Naive B cell (primary cell): Measurements from ENCODE around the gene KYNU. TPM values are rescaled to one million over a fixed set of nuclear protein-coding genes. Genes with fewer than 3 reads are reported as not detected.
A peak's percentile ranks its signal among the peaks of the same experiment; 100 is the strongest.

ENCODE experiments used
- ATAC-seq, 2 donors: fragments of 150-1000 bp; cut with Tn5 transposase; 2 replicates each; pipeline ENCODE4 v1.10.0; 2021; ENCODE audit warnings: low read depth in 2 of 2, mild to moderate bottlenecking in 2 of 2, moderate library complexity in 2 of 2
- DNase-seq: peaks from one replicate; pipeline ENCODE4 v3.0.0; 2022
- H3K27ac Mint-ChIP-seq, 6 donors: one replicate each; pipeline ENCODE4 v1.8.0; 2020 to 2022; ENCODE audit warnings: mild to moderate bottlenecking in 6 of 6, mixed read lengths in 6 of 6, moderate library complexity in 5 of 6, inconsistent platforms in 2 of 6
- H3K27me3 Mint-ChIP-seq, 3 donors: one replicate each; pipeline ENCODE4 v1.8.0; 2021 to 2022; ENCODE audit warnings: mixed read lengths in 3 of 3, mild to moderate bottlenecking in 1 of 3
- H3K36me3 Mint-ChIP-seq, 2 donors: one replicate each; pipeline ENCODE4 v1.8.0; 2020 to 2022; ENCODE audit warnings: mixed read lengths in 2 of 2, inconsistent platforms in 1 of 2, mild to moderate bottlenecking in 1 of 2
- H3K4me1 Mint-ChIP-seq, 3 donors: one replicate each; pipeline ENCODE4 v1.8.0; 2020 to 2022; ENCODE audit warnings: mixed read lengths in 3 of 3, inconsistent platforms in 1 of 3, mild to moderate bottlenecking in 1 of 3, moderate library complexity in 1 of 3
- H3K4me3 Mint-ChIP-seq, 8 donors: one replicate each; pipeline ENCODE4 v1.8.0; 2020 to 2022; ENCODE audit warnings: mild to moderate bottlenecking in 8 of 8, mixed read lengths in 8 of 8, moderate library complexity in 8 of 8, inconsistent platforms in 2 of 8
- H3K9me3 Mint-ChIP-seq, 7 donors: one replicate each; pipeline ENCODE4 v1.8.0; 2020 to 2022; ENCODE audit warnings: mixed read lengths in 7 of 7, mild to moderate bottlenecking in 5 of 7, inconsistent platforms in 2 of 7, moderate library complexity in 1 of 7
- polyA plus RNA-seq, 6 donors: library from polyadenylated mRNA; unstranded; fragments of 300-500 nt; fragmentation: Illumina TruSeq; gene quantifications; one replicate each; pipeline ENCODE4 v1.2.3, GENCODE V29; 2021; ENCODE audit warnings: low read depth in 6 of 6

Gene KYNU
- polyA plus RNA-seq, 6 donors from 2014 or later, result 33.8 to 53.2 (median 44.0) TPM

DNA sequence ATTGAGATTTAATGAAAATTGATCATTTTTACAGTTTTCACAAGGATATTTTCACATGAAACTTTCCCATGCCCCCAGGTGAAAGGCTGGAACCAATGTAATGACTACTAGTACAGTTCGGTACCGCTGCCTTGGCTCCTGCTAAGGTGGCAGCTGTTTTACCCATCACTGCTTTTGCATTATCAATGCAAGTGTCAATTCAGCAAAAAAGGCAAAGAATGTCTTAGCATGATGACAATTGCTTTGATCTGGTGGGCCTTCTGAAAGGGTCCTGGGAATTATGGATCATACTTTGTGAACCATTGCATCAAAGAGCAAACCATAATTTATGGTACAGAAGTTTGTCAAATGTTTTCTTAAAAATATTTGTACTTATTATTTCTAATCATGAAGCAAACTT lies 107.2 kb downstream of the KYNU start:
- Mint-ChIP-seq H3K27me3 (no peaks in the 10 kb centered on the region), H3K4me3 (no peak overlapping the region), H3K27ac (no peak overlapping the region), H3K36me3 (peaks cover 0 to 7% of the 10 kb centered on the region in 2 donors), H3K4me1 (peaks cover 11 to 19% (median 19%) of the 10 kb centered on the region in 3 donors), H3K9me3 (no peaks in the 10 kb centered on the region)
- no peak for DNase-seq
- ATAC-seq, result no peak

DNA sequence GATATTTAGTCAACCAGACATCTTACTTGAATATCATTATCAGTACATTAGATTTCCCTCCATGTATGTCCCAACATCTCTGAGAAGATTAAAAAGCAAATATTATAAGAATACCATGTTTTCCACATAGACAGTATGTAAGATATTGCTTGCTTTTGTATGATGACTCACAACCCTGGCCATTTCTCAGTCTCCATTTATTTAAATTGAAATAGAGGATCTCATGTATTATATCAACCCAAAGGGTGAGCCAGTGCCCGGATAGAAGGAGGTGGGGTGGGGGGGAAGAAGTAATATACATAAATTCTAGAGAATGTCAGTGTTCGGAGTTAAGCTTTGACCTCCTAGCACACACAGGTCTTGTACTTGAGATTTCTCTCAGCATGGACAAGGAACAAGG lies 109.6 kb downstream of the KYNU start:
- Mint-ChIP-seq H3K4me3 (no peak overlapping the region), H3K36me3 (peaks cover 0 to 13% of the 10 kb centered on the region in 2 donors), H3K27me3 (no peaks in the 10 kb centered on the region), H3K27ac (peak overlapping the region in 2 of 6 donors; percentile 26 to 72), H3K4me1 (peaks cover 8 to 14% (median 13%) of the 10 kb centered on the region in 3 donors), H3K9me3 (no peaks in the 10 kb centered on the region)
- ATAC-seq (no peak), DNase-seq (no peak)

DNA sequence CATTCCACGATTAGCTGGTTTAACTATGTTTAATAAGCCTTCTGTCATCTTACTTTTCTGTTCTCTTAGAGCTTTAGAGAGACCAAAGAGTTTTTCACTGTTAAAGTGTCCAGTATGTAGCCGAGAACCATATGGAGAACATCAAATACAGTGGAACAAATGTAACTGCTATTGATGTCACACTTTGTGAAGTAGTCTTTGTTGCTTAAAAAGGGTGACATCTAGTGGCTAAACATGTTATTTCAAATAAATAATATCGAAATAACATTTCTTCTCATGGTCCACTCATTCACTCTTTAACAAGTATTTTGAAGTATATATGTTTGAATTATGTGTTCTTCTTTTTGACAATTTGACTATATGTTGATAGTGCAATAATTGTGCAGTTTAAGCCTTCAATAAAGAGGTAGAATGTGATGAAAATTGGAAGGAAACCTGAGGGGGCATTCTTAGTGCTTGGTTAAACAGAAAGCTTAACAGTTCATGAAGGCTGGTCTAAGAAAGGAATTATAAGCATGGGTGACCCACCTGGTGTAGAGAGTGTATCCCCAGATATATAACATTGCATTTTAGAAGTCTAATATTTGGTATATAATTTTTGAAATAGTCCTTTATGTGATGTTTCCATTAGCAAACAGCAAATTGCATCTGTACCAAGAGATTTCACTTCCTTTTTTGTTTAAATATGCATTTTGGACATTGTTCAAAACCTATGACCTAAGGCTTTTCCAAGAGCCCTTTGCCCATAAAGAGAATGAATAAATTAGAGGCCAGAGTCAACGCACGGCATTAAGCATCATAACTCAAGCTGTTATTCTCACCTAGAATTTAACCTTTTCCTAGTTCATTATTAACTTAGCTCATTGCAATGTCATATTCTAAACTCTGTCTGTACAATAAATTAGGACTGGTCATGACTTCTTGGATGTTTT lies 112.1 kb downstream of the KYNU start:
- H3K27ac Mint-ChIP-seq, result peak overlapping the region in 3 of 6 donors; percentile 13 to 46 (median 28)
- ATAC-seq (peak in 1 of 2 donors; percentile 37), DNase-seq (peak; percentile 6)
- no peaks in the 10 kb centered on the region for H3K9me3 Mint-ChIP-seq
- H3K4me1 Mint-ChIP-seq, result peaks cover 0 to 7% (median 6%) of the 10 kb centered on the region in 3 donors
- H3K36me3 Mint-ChIP-seq, result peaks cover 0 to 13% of the 10 kb centered on the region in 2 donors
- H3K4me3 Mint-ChIP-seq, result no peak overlapping the region
- H3K27me3 Mint-ChIP-seq, result no peaks in the 10 kb centered on the region

DNA sequence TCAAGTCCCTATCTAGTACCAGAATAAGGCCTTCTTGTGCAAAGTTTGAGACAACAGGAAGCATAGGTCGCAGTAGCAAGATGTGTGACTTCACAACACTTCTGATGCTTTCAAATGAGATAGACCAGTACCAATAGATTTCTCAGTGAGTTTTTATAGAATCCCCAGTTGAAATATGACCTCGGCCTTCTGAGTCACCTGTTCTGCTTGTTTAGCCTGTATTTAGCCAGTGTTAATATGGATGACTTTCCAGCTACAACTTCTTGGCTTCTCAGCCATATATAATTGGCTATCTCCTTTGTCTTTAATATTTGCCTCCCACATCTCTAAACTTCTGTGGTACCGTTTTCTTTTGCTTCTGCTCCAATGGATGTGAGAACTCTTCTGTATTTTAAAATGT lies 113.8 kb downstream of the KYNU start:
- Mint-ChIP-seq H3K9me3 (no peaks in the 10 kb centered on the region), H3K27me3 (no peaks in the 10 kb centered on the region), H3K27ac (no peak overlapping the region), H3K4me3 (no peak overlapping the region), H3K36me3 (peaks cover 7 to 22% of the 10 kb centered on the region in 2 donors), H3K4me1 (peaks cover 0 to 13% (median 6%) of the 10 kb centered on the region in 3 donors)
- DNase-seq, result no peak
- no peak for ATAC-seq

DNA sequence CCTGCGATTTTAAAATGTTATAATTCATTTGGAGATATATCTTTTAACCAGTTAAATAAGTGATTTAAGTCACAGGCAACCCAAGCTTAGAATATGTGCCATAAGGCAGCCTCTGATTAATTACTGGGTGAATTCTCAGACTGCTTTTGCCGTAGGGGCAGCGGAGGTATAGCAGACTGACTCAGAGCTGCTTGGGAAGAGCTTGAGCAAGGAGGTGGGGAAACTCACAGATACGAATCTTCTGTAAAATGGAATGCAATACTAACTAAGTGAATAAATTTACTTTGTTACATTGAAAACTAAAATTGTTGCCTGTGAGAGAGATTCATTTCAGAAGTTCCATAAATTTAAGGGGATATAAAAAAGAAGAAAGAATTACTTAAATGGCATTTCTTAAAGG lies 115.4 kb downstream of the KYNU start:
- no peaks in the 10 kb centered on the region for H3K9me3 Mint-ChIP-seq
- no peaks in the 10 kb centered on the region for H3K27me3 Mint-ChIP-seq
- H3K4me1 Mint-ChIP-seq, result peaks cover 0 to 13% (median 6%) of the 10 kb centered on the region in 3 donors
- H3K4me3 Mint-ChIP-seq, result no peak overlapping the region
- no peak overlapping the region for H3K27ac Mint-ChIP-seq
- H3K36me3 Mint-ChIP-seq, result peaks cover 7 to 29% of the 10 kb centered on the region in 2 donors
- ATAC-seq (no peak), DNase-seq (no peak)

DNA sequence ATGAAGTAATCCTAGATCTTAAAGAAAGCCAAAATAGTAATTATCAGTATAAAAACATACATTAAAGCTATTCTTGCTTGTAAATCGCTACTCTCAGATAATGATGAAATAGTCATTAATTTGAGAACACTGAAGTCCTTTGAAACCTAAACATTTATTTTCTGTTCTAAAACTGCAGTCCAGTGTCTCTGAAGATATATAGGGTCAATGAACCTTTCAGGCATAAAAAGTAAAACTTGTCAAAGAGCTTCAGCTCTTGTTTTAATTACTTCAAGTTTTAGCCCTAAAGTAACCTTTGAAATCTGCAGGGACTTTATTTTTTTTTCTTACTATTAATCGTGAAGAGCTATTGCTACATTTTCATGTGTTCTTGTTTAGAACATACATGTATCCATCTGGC lies 116.3 kb downstream of the KYNU start:
- Mint-ChIP-seq H3K36me3 (peaks cover 7 to 29% of the 10 kb centered on the region in 2 donors), H3K27ac (no peak overlapping the region)

DNA sequence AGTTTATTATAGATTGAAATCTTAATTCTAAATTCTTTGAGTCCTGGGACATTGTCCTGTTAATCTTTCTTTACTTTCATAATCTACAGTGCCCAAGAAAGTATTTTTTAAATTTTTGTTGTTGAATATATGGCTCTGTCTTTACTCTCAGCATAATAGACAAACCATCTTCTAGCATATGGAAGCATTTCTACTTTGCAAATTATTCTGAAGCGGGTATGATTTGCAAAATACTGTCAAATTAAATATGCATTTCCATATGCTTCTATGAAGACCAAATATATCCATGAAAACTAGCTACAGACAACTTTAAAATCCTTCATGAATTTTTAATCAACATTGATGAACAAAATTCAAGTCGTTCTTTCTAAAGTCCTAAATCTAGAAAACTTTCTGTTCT lies 117.2 kb downstream of the KYNU start:
- peaks cover 7 to 30% of the 10 kb centered on the region in 2 donors for H3K36me3 Mint-ChIP-seq
- no peak overlapping the region for H3K27ac Mint-ChIP-seq

More for the DNA sequence above, 116.3 kb downstream of the KYNU start:
- peaks cover 0 to 12% (median 6%) of the 10 kb centered on the region in 3 donors for H3K4me1 Mint-ChIP-seq
- no peak overlapping the region for H3K4me3 Mint-ChIP-seq
- no peak for ATAC-seq
- DNase-seq, result no peak
- no peaks in the 10 kb centered on the region for H3K27me3 Mint-ChIP-seq
- no peaks in the 10 kb centered on the region for H3K9me3 Mint-ChIP-seq

DNA sequence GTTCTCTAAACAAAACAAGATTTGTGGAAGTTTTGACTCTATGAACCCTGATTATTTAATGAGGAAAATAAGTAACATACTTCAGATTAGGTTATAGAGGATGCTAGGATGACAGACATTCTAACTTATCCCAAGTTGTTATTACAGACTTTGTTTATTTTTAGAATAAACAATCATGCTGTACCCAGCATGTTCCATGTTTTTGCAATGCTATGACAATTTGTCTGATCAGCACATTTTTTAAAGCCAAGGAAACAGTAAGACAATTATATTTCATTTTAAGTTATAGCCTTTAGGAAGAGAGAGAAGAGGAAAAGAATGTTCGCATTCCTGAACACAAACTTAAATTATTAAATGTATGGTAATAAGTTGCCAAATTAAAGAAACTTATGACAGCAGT lies 119.8 kb downstream of the KYNU start:
- Mint-ChIP-seq H3K36me3 (peaks cover 7 to 44% of the 10 kb centered on the region in 2 donors), H3K9me3 (no peaks in the 10 kb centered on the region), H3K27ac (peak overlapping the region in 2 of 6 donors; percentile 46 to 59), H3K4me1 (peaks cover 0 to 5% (median 0%) of the 10 kb centered on the region in 3 donors), H3K27me3 (no peaks in the 10 kb centered on the region), H3K4me3 (no peak overlapping the region)
- DNase-seq (no peak), ATAC-seq (no peak)

More for the DNA sequence above, 117.2 kb downstream of the KYNU start:
- DNase-seq (no peak), ATAC-seq (no peak)
- H3K27me3 Mint-ChIP-seq, result no peaks in the 10 kb centered on the region
- H3K4me1 Mint-ChIP-seq, result peaks cover 0 to 5% (median 0%) of the 10 kb centered on the region in 3 donors
- H3K9me3 Mint-ChIP-seq, result no peaks in the 10 kb centered on the region
- no peak overlapping the region for H3K4me3 Mint-ChIP-seq

DNA sequence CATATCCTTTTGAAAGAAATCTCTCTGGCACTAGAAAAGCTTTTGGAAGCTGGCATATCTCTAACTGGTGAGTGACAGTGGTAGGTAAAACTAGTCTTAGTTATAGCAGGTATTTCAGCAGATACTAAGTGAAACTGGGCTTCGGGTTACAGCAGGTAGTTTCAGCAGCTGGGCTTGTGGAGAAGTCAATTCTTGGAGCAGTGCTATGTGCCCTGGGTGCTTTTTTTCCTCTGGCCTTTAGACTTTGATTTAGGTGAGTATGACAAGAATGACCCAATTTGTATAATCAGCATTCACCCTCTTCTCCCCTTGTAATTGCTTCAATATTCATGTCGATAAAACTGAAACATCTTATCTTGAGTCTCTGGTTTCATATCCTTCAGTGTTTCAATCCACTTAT lies 123.1 kb downstream of the KYNU start:
- H3K9me3 Mint-ChIP-seq, result peaks cover 0 to 5% (median 0%) of the 10 kb centered on the region in 7 donors

DNA sequence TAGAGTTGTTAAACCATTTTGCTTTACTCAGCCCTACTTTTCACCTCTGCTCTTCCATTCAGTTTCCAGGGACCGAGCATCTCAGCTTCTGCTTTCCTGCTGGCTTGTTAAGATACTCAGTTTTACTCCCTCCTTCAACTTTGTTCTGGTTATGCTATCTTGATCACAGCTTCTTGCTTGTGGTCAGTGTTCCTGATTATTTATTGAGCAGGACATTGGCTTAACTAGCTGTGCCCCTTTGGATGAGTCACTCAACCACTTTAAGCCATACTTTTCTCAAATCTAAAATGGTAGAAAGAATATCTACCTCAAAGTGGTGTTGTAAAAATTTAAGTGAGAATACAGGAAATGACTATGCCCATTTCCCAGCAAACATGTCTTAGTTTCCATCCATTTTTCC lies 124.0 kb downstream of the KYNU start:
- Mint-ChIP-seq H3K36me3 (peaks cover 8 to 61% of the 10 kb centered on the region in 2 donors), H3K9me3 (peaks cover 0 to 5% (median 0%) of the 10 kb centered on the region in 7 donors), H3K4me1 (no peaks in the 10 kb centered on the region), H3K4me3 (no peak overlapping the region), H3K27ac (peak overlapping the region in 1 of 6 donors; percentile 7), H3K27me3 (no peaks in the 10 kb centered on the region)
- ATAC-seq (no peak), DNase-seq (no peak)

More for the DNA sequence above, 123.1 kb downstream of the KYNU start:
- peaks cover 12 to 66% of the 10 kb centered on the region in 2 donors for H3K36me3 Mint-ChIP-seq
- DNase-seq (no peak), ATAC-seq (no peak)
- no peaks in the 10 kb centered on the region for H3K27me3 Mint-ChIP-seq
- no peak overlapping the region for H3K4me3 Mint-ChIP-seq
- peaks cover 0 to 4% (median 0%) of the 10 kb centered on the region in 3 donors for H3K4me1 Mint-ChIP-seq
- no peak overlapping the region for H3K27ac Mint-ChIP-seq

DNA sequence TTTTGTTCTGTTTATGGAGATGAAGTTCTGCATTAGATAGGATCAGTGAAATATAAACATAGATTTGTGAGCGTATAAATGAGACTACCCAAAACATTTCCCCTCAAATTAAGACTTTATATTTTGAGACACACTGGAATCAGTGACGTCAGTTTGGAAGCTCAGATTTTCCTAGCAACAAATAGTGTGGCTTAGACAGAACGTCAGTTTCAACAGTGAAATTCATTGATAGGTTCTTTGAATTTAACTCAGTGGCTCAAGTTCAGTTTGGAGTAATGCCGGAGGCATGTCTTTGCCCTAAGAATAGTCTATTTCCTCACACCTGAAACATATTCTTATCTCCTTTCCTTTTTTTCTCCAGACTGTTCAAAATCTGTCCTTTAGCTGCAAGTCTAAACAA lies 138.2 kb downstream of the KYNU start:
- Mint-ChIP-seq H3K9me3 (peaks cover 0 to 12% (median 6%) of the 10 kb centered on the region in 7 donors), H3K4me3 (peak overlapping the region in 1 of 8 donors; percentile 32)

DNA sequence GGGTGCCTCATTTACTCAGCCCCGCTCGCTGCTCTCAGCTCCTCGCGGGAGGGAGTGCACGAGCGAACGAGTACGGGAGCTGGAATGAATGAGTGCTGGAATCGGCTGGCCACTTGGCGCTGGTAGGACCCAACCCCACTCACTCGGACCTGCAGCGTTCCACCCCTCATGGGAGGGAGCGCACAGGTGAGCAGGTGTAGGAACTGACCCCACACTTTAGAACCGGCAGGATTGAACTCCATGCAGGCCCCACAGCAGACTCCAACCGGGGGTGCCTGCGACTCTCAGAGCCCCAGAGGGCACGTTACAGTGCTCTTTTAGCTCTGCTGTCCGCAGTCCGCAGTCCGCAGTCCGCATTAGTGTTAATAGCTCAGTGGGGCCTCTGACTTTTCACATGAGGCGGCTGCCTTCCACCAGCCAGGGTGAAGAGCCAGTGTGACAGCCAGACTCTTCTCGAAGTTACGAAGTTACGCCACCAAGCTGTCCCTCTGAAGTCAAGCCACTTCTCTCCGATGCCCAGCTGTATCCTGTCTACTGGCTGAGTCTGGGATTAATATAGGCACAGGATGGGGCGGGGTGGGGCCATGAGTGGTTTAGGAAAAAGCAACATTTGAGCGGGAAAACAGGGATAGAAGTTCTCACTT lies 149.1 kb downstream of the KYNU start:
- Mint-ChIP-seq H3K27me3 (no peaks in the 10 kb centered on the region), H3K4me1 (peaks cover 10 to 12% (median 11%) of the 10 kb centered on the region in 3 donors), H3K4me3 (no peak overlapping the region), H3K27ac (peak overlapping the region in 1 of 6 donors; percentile 52), H3K9me3 (peaks cover 0 to 1% (median 0%) of the 10 kb centered on the region in 7 donors), H3K36me3 (peaks cover 10 to 11% of the 10 kb centered on the region in 2 donors)
- ATAC-seq (no peak), DNase-seq (no peak)

More for the DNA sequence above, 138.2 kb downstream of the KYNU start:
- H3K4me1 Mint-ChIP-seq, result peaks cover 14 to 18% (median 15%) of the 10 kb centered on the region in 3 donors
- H3K27ac Mint-ChIP-seq, result peak overlapping the region in 5 of 6 donors; percentile 25 to 70 (median 32)
- no peak for DNase-seq
- no peaks in the 10 kb centered on the region for H3K27me3 Mint-ChIP-seq
- ATAC-seq, result no peak
- peaks cover 4 to 8% of the 10 kb centered on the region in 2 donors for H3K36me3 Mint-ChIP-seq

DNA sequence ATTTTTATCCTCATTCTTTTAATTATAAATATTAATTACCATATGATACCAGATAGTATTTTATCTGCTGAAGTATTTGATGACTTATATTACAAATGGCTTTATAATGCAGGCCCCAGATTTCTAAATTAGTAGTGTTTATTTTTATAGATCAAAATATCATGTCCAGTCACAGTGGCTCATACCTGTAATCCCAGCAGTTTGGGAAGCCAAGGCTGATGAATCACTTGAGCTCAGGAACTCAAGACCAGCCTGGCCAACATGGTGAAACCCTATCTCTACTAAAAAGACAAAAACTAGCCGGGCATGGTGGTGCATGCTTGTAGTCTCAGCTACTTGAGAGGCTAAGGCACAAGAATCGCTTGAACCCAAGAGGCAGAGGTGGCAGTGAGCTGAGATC lies 151.7 kb downstream of the KYNU start:
- Mint-ChIP-seq H3K9me3 (peaks cover 0 to 1% (median 0%) of the 10 kb centered on the region in 7 donors), H3K4me3 (no peak overlapping the region), H3K36me3 (peaks cover 10 to 16% of the 10 kb centered on the region in 2 donors), H3K27ac (peak overlapping the region in 2 of 6 donors; percentile 39 to 73), H3K27me3 (no peaks in the 10 kb centered on the region), H3K4me1 (peaks cover 8 to 11% (median 10%) of the 10 kb centered on the region in 3 donors)
- ATAC-seq, result no peak
- no peak for DNase-seq
